Liver (tissue), 9 donors: ENCODE measurements around the gene PDE6D. TPM values are rescaled to one million over a fixed set of nuclear protein-coding genes. Genes with fewer than 3 reads are reported as not detected.

ENCODE experiments used
- DNase-seq: peaks from one replicate; pipeline ENCODE4 v3.0.0-alpha.2; 2017; ENCODE audit warnings: low spot score
- H3K27ac ChIP-seq, 2 donors: one replicate each; pipeline ENCODE4 v1.7.0; 2013; ENCODE audit warnings: inconsistent platforms in 2 of 2, low read length in 2 of 2, control low read depth in 1 of 2, low read depth in 1 of 2, mild to moderate bottlenecking in 1 of 2
- H3K27me3 ChIP-seq, 4 donors: one replicate each; pipeline versions ENCODE4 v1.6.1 to v1.7.0; 2013; ENCODE audit warnings: low read length in 3 of 4, inconsistent platforms in 1 of 4, mild to moderate bottlenecking in 1 of 4, moderate library complexity in 1 of 4; ENCODE audit not compliant: control insufficient read depth in 4 of 4, insufficient read depth in 4 of 4
- H3K36me3 ChIP-seq, 4 donors: one replicate each; pipeline versions ENCODE4 v1.6.1 to v1.7.0; 2013; ENCODE audit warnings: low read length in 3 of 4, mild to moderate bottlenecking in 3 of 4, low read depth in 1 of 4, moderate library complexity in 1 of 4; ENCODE audit not compliant: control insufficient read depth in 4 of 4, insufficient read depth in 3 of 4
- H3K4me1 ChIP-seq, 4 donors: one replicate each; pipeline versions ENCODE4 v1.6.1 to v1.7.0; 2013; ENCODE audit warnings: low read length in 3 of 4, mild to moderate bottlenecking in 3 of 4, moderate library complexity in 1 of 4; ENCODE audit not compliant: control insufficient read depth in 4 of 4, insufficient read depth in 4 of 4
- H3K4me3 ChIP-seq, 3 donors: one replicate each; pipeline versions ENCODE4 v1.6.1 to v1.7.0; 2013; ENCODE audit warnings: low read length in 3 of 3, control low read depth in 1 of 3, low read depth in 1 of 3, mild to moderate bottlenecking in 1 of 3
- H3K9ac ChIP-seq, 2 donors: one replicate each; pipeline ENCODE4 v1.7.0; 2013; ENCODE audit warnings: low read length in 2 of 2, mild to moderate bottlenecking in 2 of 2, moderate library complexity in 2 of 2, control low read depth in 1 of 2, low read depth in 1 of 2
- H3K9me3 ChIP-seq, 4 donors: one replicate each; pipeline versions ENCODE4 v1.6.1 to v1.7.0; 2013; ENCODE audit warnings: low read length in 3 of 4; ENCODE audit not compliant: control insufficient read depth in 4 of 4
- ATF3 ChIP-seq: IDR thresholded peaks from 2 replicates; pipeline ENCODE4 v1.6.1; 2016; ENCODE audit warnings: antibody characterized with exemption
- CTCF ChIP-seq: fragments of 150-350 bp; IDR thresholded peaks from 2 replicates; pipeline ENCODE4 v1.5.1; 2017; ENCODE audit warnings: improper control_type of control experiment, low read depth, low read length; ENCODE audit not compliant: missing input control
- EGR1 ChIP-seq, 2 donors: IDR thresholded peaks; 2 replicates each; pipeline ENCODE4 v1.6.1; 2016 to 2018; ENCODE audit warnings: antibody characterized with exemption in 2 of 2, low read depth in 2 of 2
- FOXA1 ChIP-seq: IDR thresholded peaks from 2 replicates; pipeline ENCODE4 v1.6.1; 2016; ENCODE audit warnings: antibody characterized with exemption
- FOXA2 ChIP-seq: IDR thresholded peaks from 2 replicates; pipeline ENCODE4 v1.6.1; 2016; ENCODE audit warnings: antibody characterized with exemption
- GABPA ChIP-seq, 2 donors: IDR thresholded peaks in 1 of 2; conservative IDR thresholded peaks in 1 of 2; 2 replicates each; pipeline ENCODE4 v1.6.1; 2016; ENCODE audit warnings: antibody characterized with exemption in 2 of 2, mild to moderate bottlenecking in 1 of 2, moderate library complexity in 1 of 2
- HNF4A ChIP-seq, 2 donors: conservative IDR thresholded peaks; 2 replicates each; pipeline ENCODE4 v1.6.1; 2016; ENCODE audit warnings: antibody characterized with exemption in 2 of 2, mild to moderate bottlenecking in 2 of 2
- HNF4G ChIP-seq: IDR thresholded peaks from 2 replicates; pipeline ENCODE4 v1.6.1; 2016; ENCODE audit warnings: antibody characterized with exemption
- JUND ChIP-seq, 2 donors: IDR thresholded peaks; 2 replicates each; pipeline ENCODE4 v1.6.1; 2016; ENCODE audit warnings: antibody characterized with exemption in 2 of 2
- NR2F2 ChIP-seq: IDR thresholded peaks from 2 replicates; pipeline ENCODE4 v1.6.1; 2016; ENCODE audit warnings: antibody characterized with exemption
- RAD21 ChIP-seq, 2 donors: IDR thresholded peaks; 2 replicates each; pipeline ENCODE4 v1.6.1; 2016; ENCODE audit warnings: antibody characterized with exemption in 2 of 2, mild to moderate bottlenecking in 2 of 2
- RXRA ChIP-seq, 2 donors: IDR thresholded peaks; 2 replicates each; pipeline ENCODE4 v1.6.1; 2017 to 2018; ENCODE audit warnings: antibody characterized with exemption in 2 of 2, mild to moderate bottlenecking in 1 of 2
- SP1 ChIP-seq: IDR thresholded peaks from 2 replicates; pipeline ENCODE4 v1.6.1; 2018; ENCODE audit warnings: antibody characterized with exemption, mild to moderate bottlenecking
- TAF1 ChIP-seq: conservative IDR thresholded peaks from 2 replicates; pipeline ENCODE4 v1.6.1; 2016; ENCODE audit warnings: antibody characterized with exemption, mild to moderate bottlenecking
- YY1 ChIP-seq: IDR thresholded peaks from 2 replicates; pipeline ENCODE4 v1.6.1; 2016; ENCODE audit warnings: antibody characterized with exemption, mild to moderate bottlenecking
- ZBTB33 ChIP-seq: IDR thresholded peaks from 2 replicates; pipeline ENCODE4 v1.6.1; 2016; ENCODE audit warnings: antibody characterized with exemption
- WGBS: extraction: QIAGEN DNeasy Blood & Tissue Kit; methylation state at CpG from one replicate; pipeline ENCODE4 v1.1.7; 2013; 5-methylcytosine and 5-hydroxymethylcytosine counted together
- polyA plus RNA-seq, 2 donors: library from polyadenylated mRNA; stranded (reverse) in 1 of 2; unstranded in 1 of 2; fragments of 200-250 nt in 1 of 2; fragments of >200 nt in 1 of 2; fragmentation: Nextera tagmentation in 1 of 2; extraction: Ambion mirVana in 1 of 2; gene quantifications; one replicate each; pipeline versions ENCODE4 v1.2.1 to v1.2.3, GENCODE V29; 2013 to 2015
- total RNA-seq, 2 donors: library from RNA; depleted of rRNA; stranded (reverse); fragments of >200 nt; gene quantifications; one replicate each; pipeline ENCODE4 v1.2.3, GENCODE V29; 2014
- TF ChIP-seq, protein P1 (sequence below): IDR thresholded peaks from 2 replicates; pipeline ENCODE4 v1.6.1; 2016; ENCODE audit warnings: antibody characterized with exemption
- TF ChIP-seq, protein P2 (sequence below): IDR thresholded peaks from 2 replicates; pipeline ENCODE4 v1.6.1; 2016; ENCODE audit warnings: antibody characterized with exemption, mild to moderate bottlenecking
- donor health status: healthy.
- donor health status: healthy.
- donor health status: healthy.
- donor health status: healthy.
- donor health status: healthy.

The PDE6D gene
- total and polyA plus RNA-seq, 4 donors, result 6.6 to 8.5 (median 7.0) TPM

- H3K27me3 ChIP-seq, result no peaks in the 10 kb centered on the region
- peaks cover 0 to 8% (median 5%) of the 10 kb centered on the region in 4 donors for H3K36me3 ChIP-seq
- H3K4me1 ChIP-seq, result peaks cover 8 to 37% (median 24%) of the 10 kb centered on the region in 4 donors
- H3K9ac ChIP-seq, result peak overlapping the region; percentile 81 to 85
- no peaks in the 10 kb centered on the region for H3K9me3 ChIP-seq
- under 1% methylated on average over 105 of the region's 105 CpGs for WGBS
- H3K27ac ChIP-seq, result peak overlapping the region; percentile 96 to 99
- TF ChIP-seq CTCF (peak; percentile 99), JUND (IDR thresholded peaks at IDR 0.05) (no peak), SP1 (no peak), GABPA (IDR thresholded peaks at IDR 0.05 in 1 of 2, conservative IDR thresholded peaks at IDR 0.05 in 1 of 2) (no peak), TAF1 (no peak), ZBTB33 (no peak), FOXA2 (no peak), HNF4G (no peak), EGR1 (IDR thresholded peaks at IDR 0.05; ENCODE audit: low read depth in 2 of 2) (no peak), YY1 (no peak), NR2F2 (no peak), FOXA1 (no peak), HNF4A (conservative IDR thresholded peaks at IDR 0.05) (no peak), ATF3 (no peak), RAD21 (IDR thresholded peaks at IDR 0.05) (peak in 1 of 2 donors; percentile 45), RXRA (IDR thresholded peaks at IDR 0.05) (no peak)
- TF ChIP-seq, protein P1, sequence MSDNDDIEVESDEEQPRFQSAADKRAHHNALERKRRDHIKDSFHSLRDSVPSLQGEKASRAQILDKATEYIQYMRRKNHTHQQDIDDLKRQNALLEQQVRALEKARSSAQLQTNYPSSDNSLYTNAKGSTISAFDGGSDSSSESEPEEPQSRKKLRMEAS, result no peak
- TF ChIP-seq, protein P2, sequence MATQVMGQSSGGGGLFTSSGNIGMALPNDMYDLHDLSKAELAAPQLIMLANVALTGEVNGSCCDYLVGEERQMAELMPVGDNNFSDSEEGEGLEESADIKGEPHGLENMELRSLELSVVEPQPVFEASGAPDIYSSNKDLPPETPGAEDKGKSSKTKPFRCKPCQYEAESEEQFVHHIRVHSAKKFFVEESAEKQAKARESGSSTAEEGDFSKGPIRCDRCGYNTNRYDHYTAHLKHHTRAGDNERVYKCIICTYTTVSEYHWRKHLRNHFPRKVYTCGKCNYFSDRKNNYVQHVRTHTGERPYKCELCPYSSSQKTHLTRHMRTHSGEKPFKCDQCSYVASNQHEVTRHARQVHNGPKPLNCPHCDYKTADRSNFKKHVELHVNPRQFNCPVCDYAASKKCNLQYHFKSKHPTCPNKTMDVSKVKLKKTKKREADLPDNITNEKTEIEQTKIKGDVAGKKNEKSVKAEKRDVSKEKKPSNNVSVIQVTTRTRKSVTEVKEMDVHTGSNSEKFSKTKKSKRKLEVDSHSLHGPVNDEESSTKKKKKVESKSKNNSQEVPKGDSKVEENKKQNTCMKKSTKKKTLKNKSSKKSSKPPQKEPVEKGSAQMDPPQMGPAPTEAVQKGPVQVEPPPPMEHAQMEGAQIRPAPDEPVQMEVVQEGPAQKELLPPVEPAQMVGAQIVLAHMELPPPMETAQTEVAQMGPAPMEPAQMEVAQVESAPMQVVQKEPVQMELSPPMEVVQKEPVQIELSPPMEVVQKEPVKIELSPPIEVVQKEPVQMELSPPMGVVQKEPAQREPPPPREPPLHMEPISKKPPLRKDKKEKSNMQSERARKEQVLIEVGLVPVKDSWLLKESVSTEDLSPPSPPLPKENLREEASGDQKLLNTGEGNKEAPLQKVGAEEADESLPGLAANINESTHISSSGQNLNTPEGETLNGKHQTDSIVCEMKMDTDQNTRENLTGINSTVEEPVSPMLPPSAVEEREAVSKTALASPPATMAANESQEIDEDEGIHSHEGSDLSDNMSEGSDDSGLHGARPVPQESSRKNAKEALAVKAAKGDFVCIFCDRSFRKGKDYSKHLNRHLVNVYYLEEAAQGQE, result peak; percentile 9
- DNase-seq, result peak; percentile 92
- H3K4me3 ChIP-seq, result peak overlapping the region; percentile 82 to 96 (median 85)
These were observed 70.9 kb downstream of the PDE6D start for GRCh38 chr2:231709981-231710798.
